ENCODE data around the gene WDR87.
"Not testable (repeated sequence)": the region's sequence is repeated elsewhere in the genome, so short reads cannot be mapped to it uniquely, and the experiment has no call there.

Gene WDR87

GRCh38 chr19:37926255-37926654 lies 19.9 kb upstream of the WDR87 start:
- Histone ChIP-seq H3K27ac (no peak overlapping the region), H3K4me1 (ENCODE audit: low read depth, poor library complexity, severe bottlenecking) (no peaks in the 10 kb centered on the region), H2AFZ (ENCODE audit: low read depth) (no peak overlapping the region), H3K36me3 (ENCODE audit: insufficient read depth) (no peaks in the 10 kb centered on the region), H3K9ac (no peak overlapping the region), H3K27me3 (ENCODE audit: insufficient read depth, low read depth) (no peaks in the 10 kb centered on the region), H3K79me2 (ENCODE audit: insufficient read depth, low read depth) (no peaks in the 10 kb centered on the region), H3K4me3 (IDR thresholded peaks at IDR 0.05; ENCODE audit: insufficient read depth, low read depth, low read length) (no peak overlapping the region), H3K4me2 (no peak overlapping the region), H4K20me1 (ENCODE audit: insufficient read depth) (no peaks in the 10 kb centered on the region)
- TF ChIP-seq CTCF (conservative IDR thresholded peaks at IDR 0.05; ENCODE audit: low read depth, low read length), result no peak

GRCh38 chr19:37925212-37925611 lies 18.8 kb upstream of the WDR87 start:
- Histone ChIP-seq H3K4me1 (ENCODE audit: low read depth, poor library complexity, severe bottlenecking) (no peaks in the 10 kb centered on the region), H3K36me3 (ENCODE audit: insufficient read depth) (no peaks in the 10 kb centered on the region), H3K79me2 (ENCODE audit: insufficient read depth, low read depth) (no peaks in the 10 kb centered on the region)

GRCh38 chr19:37924573-37924972 lies 18.2 kb upstream of the WDR87 start:
- H3K4me3 ChIP-seq (IDR thresholded peaks at IDR 0.05; ENCODE audit: insufficient read depth, low read depth, low read length); H3K27me3 ChIP-seq (ENCODE audit: insufficient read depth, low read depth); H3K9ac ChIP-seq; H3K4me2 ChIP-seq; H3K27ac ChIP-seq; H4K20me1 ChIP-seq (ENCODE audit: insufficient read depth); H2AFZ ChIP-seq (ENCODE audit: low read depth); H3K36me3 ChIP-seq (ENCODE audit: insufficient read depth); H3K4me1 ChIP-seq (ENCODE audit: low read depth, poor library complexity, severe bottlenecking); H3K79me2 ChIP-seq (ENCODE audit: insufficient read depth, low read depth): not testable (repeated sequence)

More at GRCh38 chr19:37925212-37925611, 18.8 kb upstream of the WDR87 start:
- Histone ChIP-seq H3K4me2 (no peak overlapping the region), H2AFZ (ENCODE audit: low read depth) (no peak overlapping the region), H3K4me3 (IDR thresholded peaks at IDR 0.05; ENCODE audit: insufficient read depth, low read depth, low read length) (no peak overlapping the region), H3K9ac (no peak overlapping the region), H3K27me3 (ENCODE audit: insufficient read depth, low read depth) (no peaks in the 10 kb centered on the region), H4K20me1 (ENCODE audit: insufficient read depth) (no peaks in the 10 kb centered on the region), H3K27ac (no peak overlapping the region)
- no peak for TF ChIP-seq CTCF (conservative IDR thresholded peaks at IDR 0.05; ENCODE audit: low read depth, low read length)

GRCh38 chr19:37920591-37921450 lies 14.4 kb upstream of the WDR87 start:
- no peak for TF ChIP-seq CTCF (conservative IDR thresholded peaks at IDR 0.05; ENCODE audit: low read depth, low read length)
- no peak overlapping the region for H3K9ac ChIP-seq
- H3K79me2 ChIP-seq (ENCODE audit: insufficient read depth, low read depth), result 0 out of 2 replicates have a peak, but pooled peaks cover 3% of the 10 kb centered on the region
- H2AFZ ChIP-seq (ENCODE audit: low read depth), result no peak overlapping the region
- no peak overlapping the region for H3K4me2 ChIP-seq
- H4K20me1 ChIP-seq (ENCODE audit: insufficient read depth), result no peaks in the 10 kb centered on the region
- H3K36me3 ChIP-seq (ENCODE audit: insufficient read depth), result no peaks in the 10 kb centered on the region
- no peaks in the 10 kb centered on the region for H3K27me3 ChIP-seq (ENCODE audit: insufficient read depth, low read depth)
- no peak overlapping the region for H3K27ac ChIP-seq
- no peak overlapping the region for H3K4me3 ChIP-seq (IDR thresholded peaks at IDR 0.05; ENCODE audit: insufficient read depth, low read depth, low read length)
- no peaks in the 10 kb centered on the region for H3K4me1 ChIP-seq (ENCODE audit: low read depth, poor library complexity, severe bottlenecking)

GRCh38 chr19:37914908-37915307 lies 8.5 kb upstream of the WDR87 start:
- no peak overlapping the region for H3K4me2 ChIP-seq
- no peak overlapping the region for H3K4me3 ChIP-seq (IDR thresholded peaks at IDR 0.05; ENCODE audit: insufficient read depth, low read depth, low read length)
- H3K9ac ChIP-seq, result no peak overlapping the region
- no peaks in the 10 kb centered on the region for H3K4me1 ChIP-seq (ENCODE audit: low read depth, poor library complexity, severe bottlenecking)
- TF ChIP-seq CTCF (conservative IDR thresholded peaks at IDR 0.05; ENCODE audit: low read depth, low read length), result no peak
- H3K36me3 ChIP-seq (ENCODE audit: insufficient read depth), result no peaks in the 10 kb centered on the region
- no peak overlapping the region for H3K27ac ChIP-seq
- no peaks in the 10 kb centered on the region for H4K20me1 ChIP-seq (ENCODE audit: insufficient read depth)
- H3K79me2 ChIP-seq (ENCODE audit: insufficient read depth, low read depth), result 0 out of 2 replicates have a peak, but pooled peaks cover 3% of the 10 kb centered on the region
- no peak overlapping the region for H2AFZ ChIP-seq (ENCODE audit: low read depth)
- H3K27me3 ChIP-seq (ENCODE audit: insufficient read depth, low read depth), result no peaks in the 10 kb centered on the region

Data from KMS-11 (cell line).